Lower leg skin (tissue), 4 donors: ENCODE results near the gene TMEM156. TPM values are rescaled to one million over a fixed set of nuclear protein-coding genes. Genes with fewer than 3 reads are reported as not detected.

Experiments
- DNase-seq, 2 donors: peaks; one replicate each; pipeline ENCODE4 v3.0.0-alpha.2; 2019; ENCODE audit warnings: low spot score in 2 of 2
- H3K4me3 ChIP-seq: fragments of 200-600 bp; sonication (generic); 2 replicates; pipeline ENCODE4 v1.5.1; 2017; ENCODE audit warnings: mild to moderate bottlenecking, low read depth; ENCODE audit not compliant: poor library complexity, severe bottlenecking
- CTCF ChIP-seq, 3 donors: fragments of 450-650 bp; IDR thresholded peaks; one replicate each; pipeline ENCODE4 v1.5.1; 2016; ENCODE audit warnings: antibody characterized with exemption in 3 of 3, mild to moderate bottlenecking in 3 of 3, moderate library complexity in 2 of 3
- POLR2A ChIP-seq, 2 donors: fragments of 450-650 bp; IDR thresholded peaks; one replicate each; pipeline ENCODE4 v1.6.1; 2016 to 2017; ENCODE audit warnings: antibody characterized with exemption in 2 of 2, mild to moderate bottlenecking in 1 of 2, moderate library complexity in 1 of 2
- WGBS, 2 donors: methylation state at CpG; one replicate each; pipeline ENCODE4 v1.1.5; 2018; 5-methylcytosine and 5-hydroxymethylcytosine counted together
- intact Hi-C: fragments of 100-400 bp; cut with DNase I; formaldehyde crosslinking; loops from one replicate; pipeline ENCODE4 v1.15.0; 2023; ENCODE audit warnings: low total_unique reads
- total RNA-seq, 4 donors: library from RNA; depleted of rRNA; stranded (reverse); fragments of >200 nt; gene quantifications; one replicate each; pipeline ENCODE4 v1.1.0, GENCODE V29; 2016

TMEM156 gene
- total RNA-seq, 4 donors from 2014 or later: 0.12 to 0.52 (median 0.23) TPM; not detected in 1

DNA sequence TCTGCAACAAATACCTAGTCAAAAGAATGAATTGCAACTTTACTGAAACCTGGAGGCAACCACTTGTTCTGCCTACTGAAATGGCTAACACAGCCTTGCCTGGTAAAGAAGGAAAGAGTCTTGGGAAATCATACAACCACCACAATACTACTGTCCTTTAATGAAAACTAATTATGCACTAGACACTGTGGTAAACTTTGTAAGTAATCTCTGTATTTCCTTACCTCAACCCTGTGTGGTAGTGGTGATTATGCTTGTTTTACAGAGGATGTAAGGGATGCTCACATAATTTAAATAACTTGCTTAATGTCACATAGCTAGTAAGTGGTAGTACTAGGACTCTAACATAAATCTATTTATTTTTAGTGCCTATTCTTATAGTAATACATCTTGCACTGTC lies 44.7 kb downstream of the TMEM156 start:
- TF ChIP-seq POLR2A (IDR thresholded peaks at IDR 0.05): no peak
- TF ChIP-seq CTCF (IDR thresholded peaks at IDR 0.05): no peak
- DNase-seq: no peak
- no peak overlapping the region for H3K4me3 ChIP-seq
- intact Hi-C loops: no loop called here

GRCh38 chr4:38985410-38986100 lies 46.7 kb downstream of the TMEM156 start:
- intact Hi-C loops: no loop called here
- 69 to 72% methylated on average over 10 of the region's 10 CpGs for WGBS, 2 donors
- TF ChIP-seq CTCF (IDR thresholded peaks at IDR 0.05): no peak
- no peak for TF ChIP-seq POLR2A (IDR thresholded peaks at IDR 0.05)
- H3K4me3 ChIP-seq: no peak overlapping the region
- DNase-seq: no peak

DNA sequence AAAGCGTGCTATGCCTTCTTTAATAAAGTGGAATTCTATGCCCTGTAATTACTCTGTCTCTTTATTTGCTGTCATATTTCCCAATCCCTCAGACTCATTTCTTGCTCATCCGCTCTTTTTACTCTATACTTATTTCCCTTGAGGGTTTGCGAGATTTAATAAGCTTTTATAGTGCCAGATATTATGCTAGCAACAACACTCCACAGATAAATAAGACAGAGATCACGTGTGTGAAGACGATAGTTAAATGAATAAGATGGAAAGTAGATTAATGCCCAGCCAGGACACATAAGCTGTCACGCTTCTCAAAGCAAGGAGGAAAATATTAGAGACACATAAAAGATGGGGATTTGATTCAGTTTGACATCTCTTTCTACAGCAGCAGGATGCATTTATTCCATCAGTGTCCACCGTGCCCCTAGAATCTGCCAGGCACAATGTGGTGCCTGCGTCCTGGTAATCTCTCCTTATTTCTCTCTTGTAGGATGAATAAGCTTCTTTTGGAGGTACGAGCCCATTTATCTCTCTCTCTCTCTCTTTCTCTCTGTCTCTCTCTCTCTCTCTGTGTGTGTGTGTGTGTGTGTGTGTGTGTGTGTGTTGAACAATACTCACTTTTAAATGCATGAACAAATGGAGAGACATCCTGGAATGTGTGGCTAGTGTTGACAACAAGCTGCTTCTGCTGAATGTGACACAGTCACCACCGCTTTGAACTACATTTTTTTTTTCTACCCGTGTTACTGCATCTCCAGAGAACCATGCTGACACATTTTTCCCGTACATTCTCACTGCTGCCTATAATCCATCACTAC lies 48.2 kb downstream of the TMEM156 start:
- H3K4me3 ChIP-seq: no peak overlapping the region
- intact Hi-C loops: no loop called here
- DNase-seq: no peak
- 54 to 56% methylated on average over 12 of the region's 12 CpGs for WGBS, 2 donors
- no peak for TF ChIP-seq CTCF (IDR thresholded peaks at IDR 0.05)
- TF ChIP-seq POLR2A (IDR thresholded peaks at IDR 0.05): no peak

GRCh38 chr4:38983291-38983690 lies 48.9 kb downstream of the TMEM156 start:
- no peak for DNase-seq
- H3K4me3 ChIP-seq: no peak overlapping the region
- WGBS, 2 donors: 88 to 92% methylated on average over 6 of the region's 6 CpGs
- intact Hi-C loops: no loop called here
- TF ChIP-seq POLR2A (IDR thresholded peaks at IDR 0.05): no peak
- TF ChIP-seq CTCF (IDR thresholded peaks at IDR 0.05): no peak

GRCh38 chr4:38982361-38983095 lies 49.7 kb downstream of the TMEM156 start:
- DNase-seq: no peak
- intact Hi-C loops: no loop called here
- TF ChIP-seq CTCF (IDR thresholded peaks at IDR 0.05) (no peak), POLR2A (IDR thresholded peaks at IDR 0.05) (no peak)
- 77 to 79% methylated on average over 5 of the region's 5 CpGs for WGBS, 2 donors
- no peak overlapping the region for H3K4me3 ChIP-seq
